Measurements from ENCODE around the gene UCP2.

Gene UCP2

DNA sequence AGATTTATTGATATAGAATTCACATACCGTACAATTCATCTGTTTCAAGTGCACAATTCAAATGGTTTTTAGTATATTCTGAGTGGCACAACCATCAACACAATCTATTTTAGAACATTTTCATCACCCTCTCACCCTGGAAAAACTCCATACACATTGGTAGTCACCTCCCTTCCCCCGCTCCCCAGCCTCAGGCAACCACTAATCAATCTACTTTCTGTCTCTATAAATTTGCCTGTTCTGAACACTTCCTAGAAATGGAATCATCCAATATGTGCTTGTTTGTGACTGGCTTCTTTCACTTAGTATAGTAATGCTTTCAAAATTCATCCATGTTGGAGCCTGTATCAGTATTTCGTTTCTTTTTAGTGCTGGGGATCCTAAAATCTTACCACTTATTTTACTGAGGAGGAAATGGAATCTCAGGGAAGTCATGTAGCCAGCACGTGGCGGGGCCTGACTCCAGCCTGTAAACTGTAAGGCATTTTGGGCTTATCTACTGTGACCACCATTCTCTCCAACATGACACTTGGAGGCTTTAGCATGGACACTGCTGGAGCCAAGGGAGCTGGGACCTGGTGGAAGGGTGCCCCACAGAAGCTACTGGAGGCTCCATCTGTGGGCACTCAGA lies 27.1 kb upstream of the UCP2 start:
- DNase-seq = no peak

GRCh38 chr11:74009230-74009547 lies 26.5 kb upstream of the UCP2 start:
- no peak for DNase-seq

DNA sequence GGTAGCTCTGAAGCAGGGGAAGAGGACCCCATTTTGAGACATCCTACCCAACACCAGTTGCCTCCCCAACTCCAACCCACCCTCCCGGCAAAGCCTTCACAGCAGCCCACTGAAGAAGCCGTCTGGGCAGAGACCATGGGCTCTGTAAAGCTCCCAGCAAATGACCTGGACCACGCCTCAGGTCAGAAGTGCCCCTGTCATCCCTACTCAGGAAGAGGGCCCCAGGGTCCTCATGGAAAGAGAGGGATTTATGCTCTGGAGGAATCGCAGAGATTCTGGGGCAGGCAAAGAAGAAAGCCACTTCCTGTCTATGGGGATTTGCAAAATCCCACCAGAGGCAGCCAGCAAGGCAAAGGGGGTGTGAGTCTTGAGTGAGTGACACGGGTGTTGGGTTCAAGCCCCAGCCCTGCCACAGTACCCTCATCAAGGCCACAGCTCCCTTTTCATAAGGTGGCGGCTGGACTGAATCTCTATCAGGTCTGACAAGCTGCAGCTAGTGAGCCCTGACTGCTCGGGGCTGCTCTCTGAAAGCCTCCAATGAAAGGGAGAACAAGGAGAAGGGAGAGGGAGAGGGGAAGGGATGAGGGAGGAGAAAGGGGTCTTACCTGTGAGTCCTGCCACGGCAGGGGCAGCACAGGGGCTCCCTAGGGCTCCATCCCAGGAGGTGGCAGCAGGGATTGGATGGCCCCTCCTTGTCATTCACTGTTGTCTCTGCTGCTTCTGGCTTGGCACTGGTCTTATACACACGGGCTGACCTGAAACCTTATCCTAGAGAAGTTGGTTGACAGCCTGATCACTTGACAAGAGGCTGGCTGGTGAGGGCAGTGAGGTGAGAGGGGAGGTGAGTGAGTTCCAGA lies 26.0 kb upstream of the UCP2 start, which contains the start of gene UCP3:
Gene UCP3 (minus strand): TSS at position 713 of the 857 bp plus-strand sequence. CDS start 2,043 bp downstream, outside the sequence.
- DNase-seq = no peak

- no peak for DNase-seq
Observed at GRCh38 chr11:74007691-74008372, 25.2 kb upstream of the UCP2 start.

DNA sequence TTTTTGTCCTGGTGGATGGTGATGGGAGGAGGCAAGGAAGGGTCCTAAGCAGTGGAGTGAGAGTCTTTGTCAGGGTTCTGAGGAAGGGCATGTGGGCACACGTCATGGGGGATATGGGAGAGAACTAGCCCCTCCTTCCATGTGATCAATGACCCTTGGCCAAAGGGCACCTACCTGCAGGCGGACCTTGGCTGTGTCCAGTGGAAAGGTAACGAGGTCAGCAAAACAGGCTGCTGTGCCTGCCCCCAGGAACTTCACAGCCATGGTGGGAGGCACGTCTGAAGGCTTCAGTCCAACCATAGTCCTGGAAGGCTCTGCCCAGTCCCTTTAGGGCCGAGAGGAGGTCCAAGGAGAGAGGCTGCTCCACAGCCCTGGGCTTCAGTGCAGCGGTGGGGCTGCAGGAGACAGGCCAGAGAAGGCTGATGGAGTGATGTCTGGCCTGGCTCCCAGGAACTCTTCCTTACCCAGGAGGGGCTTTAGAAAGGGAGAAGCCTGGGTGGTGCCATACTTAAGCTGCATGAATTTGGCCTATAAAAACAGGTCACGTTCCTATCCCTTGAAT lies 24.2 kb upstream of the UCP2 start:
- no peak for DNase-seq

DNA sequence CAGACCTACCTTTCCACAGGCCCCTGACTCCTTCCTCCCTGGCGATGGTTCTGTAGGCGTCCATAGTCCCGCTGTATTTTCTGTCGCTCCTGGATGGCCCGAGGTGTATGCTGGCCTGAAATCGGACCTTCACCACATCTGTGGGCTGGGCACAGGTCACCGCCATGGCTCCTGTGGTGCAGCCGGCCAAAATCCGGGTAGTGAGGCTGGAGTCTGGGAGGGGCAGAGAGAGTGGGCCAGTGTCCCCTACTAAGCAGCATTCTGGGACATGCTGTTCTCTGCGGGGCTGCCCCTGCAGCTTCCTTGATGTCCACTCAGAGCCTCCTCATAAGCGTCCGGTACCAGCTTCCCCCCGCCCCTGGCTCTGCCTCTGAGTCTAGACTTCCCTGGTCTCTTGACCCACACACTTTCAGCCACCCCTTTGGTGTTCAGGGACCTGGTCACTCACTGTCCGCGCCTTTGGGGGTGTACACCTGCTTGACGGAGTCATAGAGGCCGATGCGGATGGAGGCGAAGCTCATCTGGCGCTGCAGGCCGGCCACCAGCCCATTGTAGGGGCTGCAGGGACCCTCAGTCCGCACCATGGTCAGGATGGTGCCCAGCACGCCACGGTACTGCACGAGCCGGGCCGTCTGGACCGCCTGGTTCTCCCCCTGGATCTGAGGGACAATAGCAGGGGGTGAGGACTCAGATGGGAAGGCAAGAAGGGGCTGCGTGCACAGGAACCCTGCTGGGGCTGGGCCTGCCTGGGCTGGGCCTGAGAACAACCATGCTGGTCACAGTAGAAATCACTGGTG lies 23.3 kb upstream of the UCP2 start:
- no peak for DNase-seq

- DNase-seq = peak; percentile 89
Observed at GRCh38 chr11:74004759-74005615, 22.3 kb upstream of the UCP2 start.

GRCh38 chr11:74004046-74004695 lies 21.5 kb upstream of the UCP2 start:
- DNase-seq = no peak

DNA sequence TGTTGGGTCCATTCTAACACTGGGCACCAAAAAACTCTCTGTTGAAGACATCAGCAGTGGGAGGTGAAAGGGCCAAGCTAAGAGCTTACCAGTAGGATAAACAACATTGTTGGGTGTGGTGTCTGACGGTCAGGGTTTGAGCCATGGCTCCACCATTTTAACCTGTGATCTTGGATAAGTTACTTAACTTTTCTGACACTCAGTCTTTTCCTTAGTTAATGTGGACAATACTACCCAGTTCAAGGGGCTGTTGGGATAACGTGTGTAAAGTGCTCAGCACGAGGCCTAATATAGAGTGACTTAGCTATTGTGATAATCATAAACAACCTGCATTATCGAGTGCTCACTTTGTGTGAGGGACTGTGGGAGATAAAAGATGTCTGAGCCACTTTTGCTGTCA lies 20.2 kb upstream of the UCP2 start:
- no peak for DNase-seq

DNA sequence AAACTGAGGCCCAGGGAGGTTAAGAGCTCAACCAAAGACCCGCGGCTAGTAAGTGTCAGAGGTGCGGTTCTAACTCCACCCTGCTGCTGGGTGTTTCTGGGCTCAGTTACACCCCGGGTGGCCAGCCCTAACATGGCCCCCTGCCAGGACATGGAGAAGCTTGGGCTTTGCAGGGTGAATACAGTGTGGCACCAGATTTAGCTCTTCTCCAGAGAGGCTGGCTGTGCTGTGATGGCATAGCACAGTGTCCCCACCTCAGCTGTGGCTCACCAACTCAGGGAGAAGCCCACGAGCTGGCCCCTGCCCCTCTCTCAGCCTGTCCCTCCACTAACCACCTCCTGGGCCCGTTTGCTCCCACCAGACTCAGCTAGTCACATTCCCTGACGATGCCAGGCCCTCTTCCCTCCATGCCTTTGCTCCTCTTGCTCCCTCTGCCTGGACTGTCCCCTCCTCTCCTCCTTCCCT lies 19.2 kb upstream of the UCP2 start:
- no peak for DNase-seq

GRCh38 chr11:74000307-74001133 lies 17.9 kb upstream of the UCP2 start:
- DNase-seq = peak; percentile 49

DNA sequence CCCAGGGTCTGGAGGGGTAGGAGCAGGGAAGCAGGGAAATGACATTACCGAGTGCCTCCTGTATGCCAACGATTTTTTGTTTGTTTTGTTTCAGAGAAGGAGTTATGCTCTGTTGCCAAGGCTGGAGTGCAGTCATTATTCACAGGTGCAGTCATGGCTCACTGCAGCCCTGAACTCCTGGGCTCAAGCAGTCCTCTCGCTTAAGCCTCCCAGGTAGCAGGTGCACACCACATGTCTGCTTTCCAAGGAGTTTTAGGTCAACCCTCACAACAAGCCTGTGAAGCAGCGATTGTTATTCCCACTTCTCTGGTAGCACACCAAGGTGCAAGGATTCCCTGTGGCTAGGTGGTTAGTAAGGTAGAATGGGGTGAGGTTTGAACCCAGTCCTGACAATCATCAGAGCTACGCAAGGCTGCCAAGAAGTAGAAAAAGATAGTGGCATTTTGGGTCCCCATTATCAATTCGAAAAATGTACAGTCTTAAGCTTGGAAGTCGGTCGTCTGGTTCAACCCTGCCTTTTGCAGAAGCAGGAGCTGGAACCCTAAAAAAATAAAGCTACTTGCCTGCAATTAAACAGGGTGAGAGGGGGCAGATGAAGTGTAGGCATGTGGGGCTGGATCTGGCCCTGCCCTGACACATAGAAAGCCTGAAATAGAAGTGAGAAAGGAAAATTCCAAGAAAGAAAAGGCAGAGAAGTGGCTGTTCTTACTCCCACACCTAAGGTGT lies 17.1 kb upstream of the UCP2 start:
- no peak for DNase-seq

DNA sequence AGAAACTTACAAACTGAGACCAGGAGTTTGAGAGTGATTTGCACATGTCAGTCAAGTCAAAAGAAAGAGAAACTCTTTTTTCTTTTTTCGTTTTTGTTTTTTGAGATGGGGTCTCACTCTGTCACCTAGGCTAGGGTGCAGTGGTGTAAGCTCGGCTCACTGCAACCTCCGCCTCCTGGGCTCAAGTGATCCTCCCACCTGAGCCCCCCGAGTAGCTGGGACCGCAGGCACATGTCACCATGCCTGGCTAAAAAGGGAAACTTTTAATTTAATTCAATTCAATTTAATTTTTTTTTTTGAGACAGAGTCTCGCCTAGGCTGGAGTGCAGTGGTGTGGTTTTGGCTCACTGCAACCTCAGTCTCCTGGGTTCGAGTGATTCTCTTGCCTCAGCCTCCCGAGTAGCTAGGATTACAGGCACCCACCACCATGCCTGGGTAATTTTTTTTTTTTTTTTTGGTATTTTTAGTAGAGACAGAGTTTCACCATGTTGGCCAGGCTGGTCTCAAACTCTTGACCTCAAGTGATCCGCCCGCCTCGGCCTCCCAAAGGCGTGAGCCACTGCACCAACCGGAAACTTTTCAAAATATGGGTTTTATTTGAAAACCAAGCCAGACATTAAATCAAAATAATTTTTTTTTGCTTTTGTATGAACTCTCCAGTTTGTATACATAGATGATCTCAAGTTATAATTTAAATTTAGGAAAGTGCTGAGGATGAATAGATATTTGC lies 16.4 kb upstream of the UCP2 start:
- DNase-seq = no peak

GRCh38 chr11:73997120-73997770 lies 14.6 kb upstream of the UCP2 start:
- no peak for DNase-seq

GRCh38 chr11:73996161-73996747 lies 13.6 kb upstream of the UCP2 start:
- no peak for DNase-seq

DNA sequence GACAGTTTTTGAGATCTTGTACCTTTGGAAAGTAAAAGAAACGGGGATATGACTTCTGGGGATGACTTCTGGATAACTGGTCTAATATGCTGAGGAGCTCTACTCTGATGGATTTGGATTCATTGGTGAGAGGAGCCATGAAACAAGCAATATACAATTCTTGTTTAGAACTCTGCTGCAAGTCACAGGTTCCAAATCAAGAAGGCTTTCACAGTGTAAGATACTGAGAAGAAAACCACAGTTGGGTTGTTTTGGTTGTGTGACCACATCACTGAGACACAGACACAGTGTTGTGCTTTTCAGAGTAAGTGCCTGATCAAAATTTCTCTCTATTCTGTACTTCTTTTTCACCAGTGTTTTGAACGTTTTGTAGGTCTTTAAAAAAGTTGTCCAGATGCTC lies 13.1 kb upstream of the UCP2 start:
- DNase-seq = peak; percentile 70

GRCh38 chr11:73995247-73995646 lies 12.6 kb upstream of the UCP2 start:
- DNase-seq = peak; percentile 86
